CD4-positive, alpha-beta T cell (primary cell): ENCODE data around the gene HYDIN. TPM values are rescaled to one million over a fixed set of nuclear protein-coding genes. Genes with fewer than 3 reads are reported as not detected.

Source experiments
- ATAC-seq: fragments of 200-7000 bp; cut with Tn5 transposase; one replicate; pipeline ENCODE4 v1.10.0; 2022; ENCODE audit warnings: mild to moderate bottlenecking; ENCODE audit not compliant: poor library complexity
- CTCF ChIA-PET: fragments of 350-600 bp; sonication (Branson Sonifier 250); formaldehyde crosslinking; loops from one replicate; lab custom pipeline; 2021; ENCODE audit warnings: antibody characterized with exemption, inconsistent platforms; lab: Charles Lee
- POLR2A ChIA-PET: fragments of 350-600 bp; sonication (Branson Sonifier 250); formaldehyde crosslinking; loops from one replicate; lab custom pipeline; 2021; ENCODE audit warnings: antibody characterized with exemption, inconsistent platforms; lab: Charles Lee
- DNase-seq, 14 experiments: peaks; one replicate each; pipeline ENCODE4 v3.0.0-alpha.2; 2013 to 2020; ENCODE audit warnings: mixed read lengths in 2 of 14
- H3K27ac ChIP-seq, 2 donors: one replicate each; pipeline versions ENCODE4 v1.5.1 to v1.7.0; 2013; ENCODE audit warnings: low read length in 2 of 2, low read depth in 1 of 2, mild to moderate bottlenecking in 1 of 2
- H3K27me3 ChIP-seq, 2 experiments: 1 replicate in 1 of 2; 2 replicates in 1 of 2; pipeline versions ENCODE4 v1.6.1 to v1.7.0; 2013; ENCODE audit warnings: low read length in 2 of 2, control low read depth in 1 of 2, mild to moderate bottlenecking in 1 of 2, moderate library complexity in 1 of 2; ENCODE audit not compliant: insufficient read depth in 2 of 2, control insufficient read depth in 1 of 2
- H3K36me3 ChIP-seq: one replicate; pipeline ENCODE4 v1.6.1; 2013; ENCODE audit warnings: low read length, control low read depth; ENCODE audit not compliant: insufficient read depth
- H3K4me1 ChIP-seq: one replicate; pipeline ENCODE4 v1.6.1; 2013; ENCODE audit warnings: low read length, control low read depth; ENCODE audit not compliant: insufficient read depth
- H3K4me3 ChIP-seq: one replicate; pipeline ENCODE4 v1.5.1; 2013; ENCODE audit warnings: mild to moderate bottlenecking, low read length, moderate library complexity
- H3K9me3 ChIP-seq, 2 experiments: 1 replicate in 1 of 2; 2 replicates in 1 of 2; pipeline versions ENCODE4 v1.6.1 to v1.7.0; 2013; ENCODE audit warnings: low read length in 2 of 2, mild to moderate bottlenecking in 2 of 2, control low read depth in 1 of 2, moderate library complexity in 1 of 2; ENCODE audit not compliant: control insufficient read depth in 1 of 2, insufficient read depth in 1 of 2
- H3K27ac Mint-ChIP-seq: one replicate; pipeline ENCODE4 v1.8.0; 2020; ENCODE audit warnings: mixed read lengths
- H3K27me3 Mint-ChIP-seq: one replicate; pipeline ENCODE4 v1.8.0; 2021; ENCODE audit warnings: mixed read lengths
- H3K36me3 Mint-ChIP-seq: one replicate; pipeline ENCODE4 v1.8.0; 2021; ENCODE audit warnings: low read depth, mixed read lengths
- H3K4me1 Mint-ChIP-seq: one replicate; pipeline ENCODE4 v1.8.0; 2021; ENCODE audit warnings: low read depth, mixed read lengths
- H3K4me3 Mint-ChIP-seq: one replicate; pipeline ENCODE4 v1.8.0; 2020; ENCODE audit warnings: mild to moderate bottlenecking, mixed read lengths
- H3K9me3 Mint-ChIP-seq: one replicate; pipeline ENCODE4 v1.8.0; 2020; ENCODE audit warnings: mixed read lengths
- intact Hi-C, 2 experiments: fragments of 100-400 bp; cut with DNase I in 1 of 2; cut with micrococcal nuclease in 1 of 2; formaldehyde crosslinking; loops; one replicate each; pipeline versions ENCODE4 v1.15.1 to v1.9.0; 2023 to 2025; cut with DNase I, micrococcal nuclease
- total RNA-seq, 174 experiments: library from RNA in 2 of 174; stranded (reverse) in 2 of 174; gene quantifications; one replicate each; pipeline ENCODE4 v1.2.3 and lab custom pipeline; 2021 to 2026
- TF ChIP-seq, protein P1 (sequence below): fragments of 200-600 bp; IDR thresholded peaks from one replicate; pipeline ENCODE4 v1.8.0; 2022; ENCODE audit warnings: antibody characterized with exemption, mild to moderate bottlenecking

The HYDIN gene
- total RNA-seq, 2 experiments from 2014 or later = not detected

DNA sequence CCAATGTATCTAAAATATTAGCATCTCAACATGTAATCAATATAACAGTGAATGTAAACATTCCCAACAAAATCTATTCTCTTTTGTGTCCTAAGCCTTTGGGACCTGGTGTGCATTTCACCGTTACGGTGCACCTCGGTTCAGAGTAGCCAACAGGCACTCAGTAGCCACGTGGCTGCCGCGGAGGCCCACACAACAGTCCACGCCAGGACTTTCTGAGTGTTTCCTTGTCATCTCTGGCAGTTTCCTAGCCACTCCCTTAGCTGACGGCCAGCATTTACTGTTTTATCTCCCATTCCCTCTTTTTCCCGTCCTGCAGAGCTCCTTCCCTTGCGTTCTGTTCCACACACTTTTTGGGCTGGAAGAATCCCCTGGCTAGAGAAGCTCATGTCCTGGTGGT is 465.9 kb downstream of the HYDIN start:
- TF ChIP-seq, protein P1, sequence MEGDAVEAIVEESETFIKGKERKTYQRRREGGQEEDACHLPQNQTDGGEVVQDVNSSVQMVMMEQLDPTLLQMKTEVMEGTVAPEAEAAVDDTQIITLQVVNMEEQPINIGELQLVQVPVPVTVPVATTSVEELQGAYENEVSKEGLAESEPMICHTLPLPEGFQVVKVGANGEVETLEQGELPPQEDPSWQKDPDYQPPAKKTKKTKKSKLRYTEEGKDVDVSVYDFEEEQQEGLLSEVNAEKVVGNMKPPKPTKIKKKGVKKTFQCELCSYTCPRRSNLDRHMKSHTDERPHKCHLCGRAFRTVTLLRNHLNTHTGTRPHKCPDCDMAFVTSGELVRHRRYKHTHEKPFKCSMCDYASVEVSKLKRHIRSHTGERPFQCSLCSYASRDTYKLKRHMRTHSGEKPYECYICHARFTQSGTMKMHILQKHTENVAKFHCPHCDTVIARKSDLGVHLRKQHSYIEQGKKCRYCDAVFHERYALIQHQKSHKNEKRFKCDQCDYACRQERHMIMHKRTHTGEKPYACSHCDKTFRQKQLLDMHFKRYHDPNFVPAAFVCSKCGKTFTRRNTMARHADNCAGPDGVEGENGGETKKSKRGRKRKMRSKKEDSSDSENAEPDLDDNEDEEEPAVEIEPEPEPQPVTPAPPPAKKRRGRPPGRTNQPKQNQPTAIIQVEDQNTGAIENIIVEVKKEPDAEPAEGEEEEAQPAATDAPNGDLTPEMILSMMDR = no peak
- DNase-seq (no peak), ATAC-seq (no peak)
- no peak overlapping the region for H3K27ac Mint-ChIP-seq
- CTCF ChIA-PET = no interaction called here
- Histone ChIP-seq H3K9me3 (no peaks in the 10 kb centered on the region), H3K4me1 (no peaks in the 10 kb centered on the region), H3K27ac (no peak overlapping the region), H3K36me3 (peaks cover 52% of the 10 kb centered on the region), H3K27me3 (no peaks in the 10 kb centered on the region), H3K4me3 (no peak overlapping the region)
- intact Hi-C loops = no loop called here
- no peaks in the 10 kb centered on the region for H3K4me1 Mint-ChIP-seq
- H3K36me3 Mint-ChIP-seq = peaks cover 63% of the 10 kb centered on the region
- H3K4me3 Mint-ChIP-seq = no peak overlapping the region
- no peaks in the 10 kb centered on the region for H3K9me3 Mint-ChIP-seq
- POLR2A ChIA-PET = no interaction called here
- no peaks in the 10 kb centered on the region for H3K27me3 Mint-ChIP-seq

DNA sequence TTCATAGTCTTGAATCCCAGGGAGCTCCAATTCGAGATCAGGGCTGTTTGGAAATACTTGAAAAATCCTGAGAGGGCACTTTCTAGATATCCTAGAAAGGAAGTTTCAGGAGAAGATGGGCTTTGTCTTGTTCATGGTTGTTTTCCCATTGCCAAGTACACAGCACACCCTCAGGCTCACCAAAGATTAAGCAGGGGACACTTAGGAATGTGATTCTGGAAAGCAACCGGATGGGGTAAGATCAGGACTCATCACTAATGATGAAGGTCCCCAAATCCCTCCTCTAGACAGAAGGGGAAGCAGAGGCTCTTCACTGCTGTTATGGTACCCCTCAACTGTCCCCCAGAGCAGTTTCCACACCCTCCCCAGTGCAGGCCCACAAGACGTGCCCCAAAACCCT is 470.3 kb downstream of the HYDIN start:
- TF ChIP-seq, protein P1 = no peak
- Histone ChIP-seq H3K27me3 (no peaks in the 10 kb centered on the region), H3K9me3 (no peaks in the 10 kb centered on the region), H3K36me3 (peaks cover 63% of the 10 kb centered on the region), H3K27ac (no peak overlapping the region), H3K4me3 (no peak overlapping the region), H3K4me1 (no peaks in the 10 kb centered on the region)
- H3K27me3 Mint-ChIP-seq = no peaks in the 10 kb centered on the region
- H3K9me3 Mint-ChIP-seq = no peaks in the 10 kb centered on the region
- H3K4me3 Mint-ChIP-seq = no peak overlapping the region
- DNase-seq (no peak), ATAC-seq (no peak)
- H3K36me3 Mint-ChIP-seq = peaks cover 73% of the 10 kb centered on the region
- CTCF ChIA-PET = no interaction called here
- POLR2A ChIA-PET = no interaction called here
- intact Hi-C loops = no loop called here
- H3K4me1 Mint-ChIP-seq = no peaks in the 10 kb centered on the region
- no peak overlapping the region for H3K27ac Mint-ChIP-seq

DNA sequence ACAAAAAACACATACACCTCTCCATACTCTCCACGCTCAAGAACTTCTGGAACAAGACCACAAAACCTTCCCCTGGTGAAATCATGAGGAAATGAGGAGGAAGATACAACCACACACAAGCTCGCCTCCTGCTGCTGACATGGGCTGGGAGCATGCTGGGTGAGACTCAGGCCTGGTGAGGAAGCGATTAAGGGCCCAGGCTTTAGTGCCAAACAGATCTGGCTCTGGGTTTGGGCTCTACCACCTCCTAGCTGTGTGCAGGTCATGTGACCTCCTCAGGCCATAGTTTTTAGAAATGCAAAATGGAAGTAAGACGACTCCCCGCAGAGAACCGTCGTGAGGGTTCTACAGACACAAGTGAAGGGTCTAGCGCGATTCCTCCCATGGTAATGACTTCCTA is 470.9 kb downstream of the HYDIN start:
- Histone ChIP-seq H3K36me3 (peaks cover 58% of the 10 kb centered on the region), H3K27ac (no peak overlapping the region), H3K9me3 (no peaks in the 10 kb centered on the region), H3K4me1 (no peaks in the 10 kb centered on the region), H3K4me3 (no peak overlapping the region), H3K27me3 (no peaks in the 10 kb centered on the region)
- Mint-ChIP-seq H3K27me3 (no peaks in the 10 kb centered on the region), H3K36me3 (peaks cover 71% of the 10 kb centered on the region), H3K27ac (no peak overlapping the region), H3K9me3 (no peaks in the 10 kb centered on the region), H3K4me3 (no peak overlapping the region), H3K4me1 (no peaks in the 10 kb centered on the region)
- TF ChIP-seq, protein P1 = no peak
- POLR2A ChIA-PET = no interaction called here
- ATAC-seq = no peak
- CTCF ChIA-PET = no interaction called here
- intact Hi-C loops = no loop called here
- DNase-seq = no peak
